ENCODE measurements around the gene SOBP.

The SOBP gene

GRCh38 chr6:107706516-107707115 lies 216.7 kb downstream of the SOBP start:
- no peaks in the 10 kb centered on the region for H3K79me2 ChIP-seq (ENCODE audit: control insufficient read depth, insufficient read depth, low read length, unreplicated experiment)
- no peaks in the 10 kb centered on the region for H3K36me3 ChIP-seq (ENCODE audit: insufficient read depth, low read length)
- H2AFZ ChIP-seq (ENCODE audit: low read length, unreplicated experiment) = no peak overlapping the region
- peaks cover 8% of the 10 kb centered on the region for H3K4me1 ChIP-seq (ENCODE audit: control insufficient read depth, insufficient read depth, low read length, unreplicated experiment)
- no peaks in the 10 kb centered on the region for H3K27me3 ChIP-seq (ENCODE audit: insufficient read depth, low read length)
- no peak overlapping the region for H3K27ac ChIP-seq (ENCODE audit: low read depth, low read length)
- no peak overlapping the region for H3K4me3 ChIP-seq (ENCODE audit: low read depth, low read length)

DNA sequence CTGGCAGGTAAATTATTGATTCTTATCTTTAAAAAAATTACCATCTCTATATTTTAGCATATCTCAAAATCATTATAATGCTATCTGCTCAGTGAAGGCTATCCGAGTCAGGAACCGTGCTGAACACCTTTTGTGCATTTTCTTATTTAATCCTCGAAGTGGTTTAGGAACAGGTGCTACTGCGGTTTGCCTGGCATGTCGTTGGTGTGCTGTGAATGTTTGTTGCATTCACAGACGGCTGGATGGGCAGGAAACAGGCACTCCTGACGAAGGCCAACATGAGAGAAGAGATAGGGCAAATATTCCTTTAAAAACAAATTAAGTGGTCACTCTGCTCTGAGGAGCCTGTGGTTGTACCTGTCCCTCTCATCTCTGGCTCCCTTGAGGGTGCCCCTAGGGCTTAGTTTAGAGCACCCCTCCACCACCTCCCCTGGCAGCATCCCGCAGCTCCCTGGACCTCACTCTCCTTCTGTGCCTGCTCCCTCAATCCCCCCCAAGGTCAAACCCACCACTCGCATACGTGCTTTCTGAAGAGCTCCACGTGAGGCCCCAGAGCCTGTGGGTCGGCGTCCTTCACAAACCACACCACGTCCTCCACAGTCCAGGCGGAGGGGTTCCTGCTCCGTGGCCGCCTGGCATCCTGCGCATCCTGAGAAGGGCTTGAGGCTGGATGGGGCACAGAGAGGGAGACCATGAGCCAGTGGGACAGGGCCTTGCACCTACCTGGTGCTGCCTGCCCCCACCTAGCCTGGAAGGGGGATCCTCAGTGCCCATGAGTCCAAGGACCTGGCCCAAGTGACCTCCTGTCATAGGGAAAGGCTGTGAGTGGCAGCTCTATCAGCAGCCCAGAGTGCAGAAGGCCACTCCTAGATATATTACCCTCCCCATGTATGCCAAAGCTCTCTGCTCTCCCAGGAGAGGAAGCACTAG lies 217.7 kb downstream of the SOBP start:
- Histone ChIP-seq H3K4me3 (ENCODE audit: low read depth, low read length) (no peak overlapping the region), H3K4me1 (ENCODE audit: control insufficient read depth, insufficient read depth, low read length, unreplicated experiment) (peaks cover 8% of the 10 kb centered on the region), H3K27ac (ENCODE audit: low read depth, low read length) (no peak overlapping the region), H3K79me2 (ENCODE audit: control insufficient read depth, insufficient read depth, low read length, unreplicated experiment) (no peaks in the 10 kb centered on the region), H2AFZ (ENCODE audit: low read length, unreplicated experiment) (no peak overlapping the region), H3K27me3 (ENCODE audit: insufficient read depth, low read length) (no peaks in the 10 kb centered on the region), H3K36me3 (ENCODE audit: insufficient read depth, low read length) (no peaks in the 10 kb centered on the region)

GRCh38 chr6:107708435-107708834 lies 218.5 kb downstream of the SOBP start:
- no peak overlapping the region for H3K4me3 ChIP-seq (ENCODE audit: low read depth, low read length)
- no peaks in the 10 kb centered on the region for H3K36me3 ChIP-seq (ENCODE audit: insufficient read depth, low read length)
- peaks cover 16% of the 10 kb centered on the region for H3K4me1 ChIP-seq (ENCODE audit: control insufficient read depth, insufficient read depth, low read length, unreplicated experiment)
- H3K27me3 ChIP-seq (ENCODE audit: insufficient read depth, low read length) = no peaks in the 10 kb centered on the region
- H3K79me2 ChIP-seq (ENCODE audit: control insufficient read depth, insufficient read depth, low read length, unreplicated experiment) = no peaks in the 10 kb centered on the region
- H3K27ac ChIP-seq (ENCODE audit: low read depth, low read length) = no peak overlapping the region
- no peak overlapping the region for H2AFZ ChIP-seq (ENCODE audit: low read length, unreplicated experiment)

DNA sequence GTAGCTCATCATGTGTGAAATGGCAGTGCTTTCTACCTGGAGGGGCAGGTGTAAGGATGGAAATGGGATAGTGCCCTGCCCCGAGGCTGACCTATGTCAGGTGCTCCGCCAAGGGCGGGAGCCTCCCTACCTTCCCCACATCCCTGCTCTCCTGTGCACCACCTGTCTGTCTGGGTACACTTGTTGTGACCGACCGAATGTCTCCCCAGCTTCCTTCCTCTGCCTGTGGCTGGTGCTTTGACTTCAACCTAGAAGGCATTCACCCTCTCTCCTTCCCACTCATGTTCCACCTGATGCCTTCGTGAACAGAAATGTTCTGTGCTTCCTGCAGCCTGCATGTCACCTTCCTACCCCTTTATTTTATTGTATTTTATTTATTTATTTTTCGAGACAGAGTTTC lies 219.4 kb downstream of the SOBP start:
- Histone ChIP-seq H3K4me3 (ENCODE audit: low read depth, low read length) (no peak overlapping the region), H2AFZ (ENCODE audit: low read length, unreplicated experiment) (no peak overlapping the region), H3K36me3 (ENCODE audit: insufficient read depth, low read length) (no peaks in the 10 kb centered on the region), H3K27me3 (ENCODE audit: insufficient read depth, low read length) (no peaks in the 10 kb centered on the region), H3K4me1 (ENCODE audit: control insufficient read depth, insufficient read depth, low read length, unreplicated experiment) (peaks cover 13% of the 10 kb centered on the region), H3K79me2 (ENCODE audit: control insufficient read depth, insufficient read depth, low read length, unreplicated experiment) (no peaks in the 10 kb centered on the region), H3K27ac (ENCODE audit: low read depth, low read length) (no peak overlapping the region)

All from ACC112 (cell line).